ENCODE measurements around the gene PRG3.

Gene PRG3

GRCh38 chr11:57392066-57392762 lies 11.3 kb upstream of the PRG3 start:
- H3K23ac ChIP-seq (ENCODE audit: low read depth, low read length, poor library complexity) = no peak overlapping the region
- no peak overlapping the region for H2BK120ac ChIP-seq (ENCODE audit: low read depth, low read length)
- H3K4me3 ChIP-seq (ENCODE audit: low read length in 2 of 2) = no peak overlapping the region
- no peak overlapping the region for H3K4ac ChIP-seq (ENCODE audit: low read length)
- H2AFZ ChIP-seq (ENCODE audit: low read length) = no peak overlapping the region
- no peaks in the 10 kb centered on the region for H3K4me1 ChIP-seq (ENCODE audit: control insufficient read depth in 2 of 2, insufficient read depth in 1 of 2, low read depth in 1 of 2, low read length in 2 of 2)
- no peaks in the 10 kb centered on the region for H3K36me3 ChIP-seq (replicated peaks in 1 of 2; ENCODE audit: control insufficient read depth in 2 of 2, insufficient read depth in 2 of 2, low read length in 2 of 2)
- H3K9me3 ChIP-seq (replicated peaks in 1 of 2; ENCODE audit: control insufficient read depth in 2 of 2, insufficient read depth in 1 of 2, low read depth in 1 of 2, low read length in 2 of 2) = no peaks in the 10 kb centered on the region
- peaks cover 0 to 39% (median 0%) of the 10 kb centered on the region in 3 experiments for H3K27me3 ChIP-seq (ENCODE audit: control insufficient read depth in 3 of 3, insufficient read depth in 3 of 3, low read depth in 1 of 3, low read length in 3 of 3)
- no peak overlapping the region for H3K14ac ChIP-seq (ENCODE audit: low read length)
- no CpG with 5 or more reads among the region's 8 CpGs for WGBS, 2 donors (ENCODE audit: extremely low coverage in 2 of 2, insufficient read length in 2 of 2, insufficient replicate concordance in 1 of 2)
- no peak overlapping the region for H2BK5ac ChIP-seq (ENCODE audit: low read length)
- no peak overlapping the region for H3K9ac ChIP-seq (ENCODE audit: low read depth, low read length, poor library complexity)
- no peak overlapping the region for H3K18ac ChIP-seq (ENCODE audit: low read length)
- H2BK12ac ChIP-seq (ENCODE audit: low read length) = no peak overlapping the region
- no peak overlapping the region for H3K27ac ChIP-seq (replicated peaks; ENCODE audit: low read length)
- no peak overlapping the region for H2AK5ac ChIP-seq (ENCODE audit: low read depth, low read length)
- no peak overlapping the region for H4K8ac ChIP-seq (ENCODE audit: low read depth, low read length)
- no peaks in the 10 kb centered on the region for H3K79me1 ChIP-seq (ENCODE audit: low read depth, low read length)
- no peak overlapping the region for H4K91ac ChIP-seq (ENCODE audit: low read depth, low read length, poor library complexity)
- no peak overlapping the region for H3K4me2 ChIP-seq (ENCODE audit: insufficient read depth, low read length, poor library complexity, severe bottlenecking)
- no peak for DNase-seq (ENCODE audit: low spot score)
- no peak overlapping the region for H2BK15ac ChIP-seq (ENCODE audit: low read length)

GRCh38 chr11:57391539-57391938 lies 10.6 kb upstream of the PRG3 start:
- no peak overlapping the region for H3K4me3 ChIP-seq (ENCODE audit: low read length in 2 of 2)
- no peak overlapping the region for H3K14ac ChIP-seq (ENCODE audit: low read length)
- H3K23ac ChIP-seq (ENCODE audit: low read depth, low read length, poor library complexity) = no peak overlapping the region
- no peak overlapping the region for H2BK12ac ChIP-seq (ENCODE audit: low read length)
- H3K4ac ChIP-seq (ENCODE audit: low read length) = no peak overlapping the region
- no peaks in the 10 kb centered on the region for H3K4me1 ChIP-seq (ENCODE audit: control insufficient read depth in 2 of 2, insufficient read depth in 1 of 2, low read depth in 1 of 2, low read length in 2 of 2)
- H3K9ac ChIP-seq (ENCODE audit: low read depth, low read length, poor library complexity) = no peak overlapping the region
- no peak overlapping the region for H4K91ac ChIP-seq (ENCODE audit: low read depth, low read length, poor library complexity)
- H2BK120ac ChIP-seq (ENCODE audit: low read depth, low read length) = no peak overlapping the region
- no peak for DNase-seq (ENCODE audit: low spot score)
- no peak overlapping the region for H3K4me2 ChIP-seq (ENCODE audit: insufficient read depth, low read length, poor library complexity, severe bottlenecking)
- H4K8ac ChIP-seq (ENCODE audit: low read depth, low read length) = no peak overlapping the region
- no peak overlapping the region for H3K27ac ChIP-seq (replicated peaks; ENCODE audit: low read length)
- peaks cover 0 to 39% (median 0%) of the 10 kb centered on the region in 3 experiments for H3K27me3 ChIP-seq (ENCODE audit: control insufficient read depth in 3 of 3, insufficient read depth in 3 of 3, low read depth in 1 of 3, low read length in 3 of 3)
- no peaks in the 10 kb centered on the region for H3K9me3 ChIP-seq (replicated peaks in 1 of 2; ENCODE audit: control insufficient read depth in 2 of 2, insufficient read depth in 1 of 2, low read depth in 1 of 2, low read length in 2 of 2)
- H2BK15ac ChIP-seq (ENCODE audit: low read length) = no peak overlapping the region
- H3K36me3 ChIP-seq (replicated peaks in 1 of 2; ENCODE audit: control insufficient read depth in 2 of 2, insufficient read depth in 2 of 2, low read length in 2 of 2) = no peaks in the 10 kb centered on the region
- no peak overlapping the region for H2AK5ac ChIP-seq (ENCODE audit: low read depth, low read length)
- WGBS, 2 donors (ENCODE audit: extremely low coverage in 2 of 2, insufficient read length in 2 of 2, insufficient replicate concordance in 1 of 2) = no CpG with 5 or more reads among the region's 2 CpGs
- no peak overlapping the region for H3K18ac ChIP-seq (ENCODE audit: low read length)
- no peak overlapping the region for H2AFZ ChIP-seq (ENCODE audit: low read length)
- H2BK5ac ChIP-seq (ENCODE audit: low read length) = no peak overlapping the region
- H3K79me1 ChIP-seq (ENCODE audit: low read depth, low read length) = no peaks in the 10 kb centered on the region

GRCh38 chr11:57391111-57391510 lies 10.2 kb upstream of the PRG3 start:
- no peak overlapping the region for H2BK15ac ChIP-seq (ENCODE audit: low read length)
- H3K36me3 ChIP-seq (replicated peaks in 1 of 2; ENCODE audit: control insufficient read depth in 2 of 2, insufficient read depth in 2 of 2, low read length in 2 of 2) = no peaks in the 10 kb centered on the region
- H2AFZ ChIP-seq (ENCODE audit: low read length) = no peak overlapping the region
- H2BK120ac ChIP-seq (ENCODE audit: low read depth, low read length) = no peak overlapping the region
- H3K4me3 ChIP-seq (ENCODE audit: low read length in 2 of 2) = no peak overlapping the region
- H3K23ac ChIP-seq (ENCODE audit: low read depth, low read length, poor library complexity) = no peak overlapping the region
- no peak overlapping the region for H3K14ac ChIP-seq (ENCODE audit: low read length)
- H3K4ac ChIP-seq (ENCODE audit: low read length) = no peak overlapping the region
- H3K27ac ChIP-seq (replicated peaks; ENCODE audit: low read length) = no peak overlapping the region
- no peak overlapping the region for H3K9ac ChIP-seq (ENCODE audit: low read depth, low read length, poor library complexity)
- H3K79me1 ChIP-seq (ENCODE audit: low read depth, low read length) = no peaks in the 10 kb centered on the region
- no peak overlapping the region for H3K18ac ChIP-seq (ENCODE audit: low read length)
- no peaks in the 10 kb centered on the region for H3K9me3 ChIP-seq (replicated peaks in 1 of 2; ENCODE audit: control insufficient read depth in 2 of 2, insufficient read depth in 1 of 2, low read depth in 1 of 2, low read length in 2 of 2)
- no peak for DNase-seq (ENCODE audit: low spot score)
- H2BK5ac ChIP-seq (ENCODE audit: low read length) = no peak overlapping the region
- no peak overlapping the region for H3K4me2 ChIP-seq (ENCODE audit: insufficient read depth, low read length, poor library complexity, severe bottlenecking)
- H4K91ac ChIP-seq (ENCODE audit: low read depth, low read length, poor library complexity) = no peak overlapping the region
- H3K4me1 ChIP-seq (ENCODE audit: control insufficient read depth in 2 of 2, insufficient read depth in 1 of 2, low read depth in 1 of 2, low read length in 2 of 2) = peaks cover 0 to under 1% of the 10 kb centered on the region in 2 donors
- no peak overlapping the region for H4K8ac ChIP-seq (ENCODE audit: low read depth, low read length)
- H2AK5ac ChIP-seq (ENCODE audit: low read depth, low read length) = no peak overlapping the region
- H2BK12ac ChIP-seq (ENCODE audit: low read length) = no peak overlapping the region
- whole genome bisulfite sequencing, 2 donors (ENCODE audit: extremely low coverage in 2 of 2, insufficient read length in 2 of 2, insufficient replicate concordance in 1 of 2) = no CpG with 5 or more reads among the region's 3 CpGs
- peaks cover 0 to 35% (median 0%) of the 10 kb centered on the region in 3 experiments for H3K27me3 ChIP-seq (ENCODE audit: control insufficient read depth in 3 of 3, insufficient read depth in 3 of 3, low read depth in 1 of 3, low read length in 3 of 3)

GRCh38 chr11:57390535-57390934 lies 9.6 kb upstream of the PRG3 start, which contains the start of gene PRG2:
PRG2 (minus strand) TSS chr11:57390650; CDS start chr11:57389944, 706 bp downstream.
- no CpG with 5 or more reads among the region's 2 CpGs for WGBS, 2 donors (ENCODE audit: extremely low coverage in 2 of 2, insufficient read length in 2 of 2, insufficient replicate concordance in 1 of 2)
- H3K27me3 ChIP-seq (ENCODE audit: control insufficient read depth in 3 of 3, insufficient read depth in 3 of 3, low read depth in 1 of 3, low read length in 3 of 3) = peaks cover 0 to 33% (median 0%) of the 10 kb centered on the region in 3 experiments
- no peak within 1 kb of the TSS for H3K4ac ChIP-seq (ENCODE audit: low read length)

More at GRCh38 chr11:57390535-57390934, 9.6 kb upstream of the PRG3 start, which contains the start of gene PRG2:
- Histone ChIP-seq H3K4me2 (ENCODE audit: insufficient read depth, low read length, poor library complexity, severe bottlenecking) (no peak within 1 kb of the TSS), H2BK12ac (ENCODE audit: low read length) (no peak within 1 kb of the TSS), H3K4me1 (ENCODE audit: control insufficient read depth in 2 of 2, insufficient read depth in 1 of 2, low read depth in 1 of 2, low read length in 2 of 2) (peaks cover 0 to 1% of the 10 kb centered on the region in 2 donors), H2BK5ac (ENCODE audit: low read length) (no peak within 1 kb of the TSS), H3K9me3 (replicated peaks in 1 of 2; ENCODE audit: control insufficient read depth in 2 of 2, insufficient read depth in 1 of 2, low read depth in 1 of 2, low read length in 2 of 2) (no peaks in the 10 kb centered on the region), H3K14ac (ENCODE audit: low read length) (no peak within 1 kb of the TSS), H3K27ac (replicated peaks; ENCODE audit: low read length) (no peak within 1 kb of the TSS), H3K36me3 (replicated peaks in 1 of 2; ENCODE audit: control insufficient read depth in 2 of 2, insufficient read depth in 2 of 2, low read length in 2 of 2) (no peaks in the 10 kb centered on the region), H2AFZ (ENCODE audit: low read length) (no peak within 1 kb of the TSS), H3K9ac (ENCODE audit: low read depth, low read length, poor library complexity) (no peak within 1 kb of the TSS), H3K4me3 (ENCODE audit: low read length in 2 of 2) (no peak within 1 kb of the TSS), H2AK5ac (ENCODE audit: low read depth, low read length) (no peak within 1 kb of the TSS), H3K23ac (ENCODE audit: low read depth, low read length, poor library complexity) (no peak within 1 kb of the TSS), H3K79me1 (ENCODE audit: low read depth, low read length) (no peaks in the 10 kb centered on the region), H3K18ac (ENCODE audit: low read length) (no peak within 1 kb of the TSS), H2BK120ac (ENCODE audit: low read depth, low read length) (no peak within 1 kb of the TSS), H2BK15ac (ENCODE audit: low read length) (no peak within 1 kb of the TSS), H4K91ac (ENCODE audit: low read depth, low read length, poor library complexity) (no peak within 1 kb of the TSS), H4K8ac (ENCODE audit: low read depth, low read length) (no peak within 1 kb of the TSS)
- no peak for DNase-seq (ENCODE audit: low spot score)
